ENCODE measurements around the gene SPTB.

DNA sequence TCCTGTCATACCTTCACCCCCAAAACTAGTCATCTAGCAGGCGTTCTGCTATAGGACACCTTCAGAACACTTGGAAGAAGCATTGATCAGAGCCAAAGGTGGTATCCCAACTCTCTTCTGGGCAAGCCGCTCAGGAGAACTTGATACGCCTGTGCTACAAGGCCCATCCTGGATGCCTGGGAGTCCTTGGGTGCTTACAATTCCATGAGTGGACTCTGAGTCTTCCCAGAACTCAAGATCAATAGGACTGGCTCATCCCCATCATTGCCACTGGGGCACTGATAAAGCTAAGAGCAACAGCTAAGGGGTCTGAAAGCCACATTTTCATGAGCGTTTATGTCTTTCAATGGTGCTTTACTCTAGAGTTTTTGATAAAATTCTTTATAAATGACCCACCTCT, 1.9 kb downstream of the SPTB start:
- TF ChIP-seq, protein P1, sequence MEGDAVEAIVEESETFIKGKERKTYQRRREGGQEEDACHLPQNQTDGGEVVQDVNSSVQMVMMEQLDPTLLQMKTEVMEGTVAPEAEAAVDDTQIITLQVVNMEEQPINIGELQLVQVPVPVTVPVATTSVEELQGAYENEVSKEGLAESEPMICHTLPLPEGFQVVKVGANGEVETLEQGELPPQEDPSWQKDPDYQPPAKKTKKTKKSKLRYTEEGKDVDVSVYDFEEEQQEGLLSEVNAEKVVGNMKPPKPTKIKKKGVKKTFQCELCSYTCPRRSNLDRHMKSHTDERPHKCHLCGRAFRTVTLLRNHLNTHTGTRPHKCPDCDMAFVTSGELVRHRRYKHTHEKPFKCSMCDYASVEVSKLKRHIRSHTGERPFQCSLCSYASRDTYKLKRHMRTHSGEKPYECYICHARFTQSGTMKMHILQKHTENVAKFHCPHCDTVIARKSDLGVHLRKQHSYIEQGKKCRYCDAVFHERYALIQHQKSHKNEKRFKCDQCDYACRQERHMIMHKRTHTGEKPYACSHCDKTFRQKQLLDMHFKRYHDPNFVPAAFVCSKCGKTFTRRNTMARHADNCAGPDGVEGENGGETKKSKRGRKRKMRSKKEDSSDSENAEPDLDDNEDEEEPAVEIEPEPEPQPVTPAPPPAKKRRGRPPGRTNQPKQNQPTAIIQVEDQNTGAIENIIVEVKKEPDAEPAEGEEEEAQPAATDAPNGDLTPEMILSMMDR (IDR thresholded peaks at IDR 0.05): no peak
- TF ChIP-seq POLR2A (IDR thresholded peaks at IDR 0.05): no peak
- TF ChIP-seq EP300 (IDR thresholded peaks at IDR 0.05): no peak
